Measurements from ENCODE around the gene TSBP1.

DNA sequence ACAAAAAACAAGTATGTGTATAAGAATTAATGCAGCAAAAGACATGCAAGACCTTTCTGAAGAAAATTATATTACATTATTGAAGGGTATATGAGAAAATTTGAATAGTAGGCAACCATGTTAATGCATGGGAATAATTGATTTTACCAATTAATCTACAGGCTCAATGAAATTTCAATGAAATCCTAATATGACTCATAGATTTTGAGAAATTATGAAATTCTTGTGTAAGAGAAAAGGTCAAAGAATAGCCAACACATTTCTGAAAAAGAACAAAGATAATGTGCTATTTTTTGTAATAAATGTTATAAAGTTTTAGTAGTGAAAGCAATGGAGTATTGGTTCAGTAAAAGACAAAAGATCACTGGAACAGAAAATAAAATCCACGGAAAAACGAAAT, 18.4 kb downstream of the TSBP1 start:
- TF ChIP-seq SRF (IDR thresholded peaks at IDR 0.05; ENCODE audit: low read depth) (no peak), CTCF (IDR thresholded peaks at IDR 0.05 in 2 of 3, conservative IDR thresholded peaks at IDR 0.05 in 1 of 3; ENCODE audit: borderline replicate concordance in 1 of 3, insufficient read depth in 1 of 3, low read depth in 2 of 3, low read length in 2 of 3) (no peak), POLR2A (IDR thresholded peaks at IDR 0.05; ENCODE audit: borderline replicate concordance, extremely low read depth, insufficient read depth, insufficient read length) (no peak), CEBPB (IDR thresholded peaks at IDR 0.05; ENCODE audit: low read depth) (no peak), YY1 (IDR thresholded peaks at IDR 0.05; ENCODE audit: extremely low read depth, insufficient replicate concordance, low read depth, low read length) (no peak)

All from HCT116 (cell line).